SK-N-SH (cell line): ENCODE results near the gene SCGB3A1.

Source experiments
- CHD2 ChIP-seq: fragments of 150-350 bp; IDR thresholded peaks from 2 replicates; pipeline ENCODE4 v1.6.1; 2018; ENCODE audit warnings: low read length; ENCODE audit not compliant: partially characterized antibody
- CTCF ChIP-seq: fragments of 200-600 bp; sonication (generic); IDR thresholded peaks from 2 replicates; pipeline ENCODE4 v1.6.1; 2017; ENCODE audit warnings: antibody characterized with exemption, mild to moderate bottlenecking, moderate library complexity
- EP300 ChIP-seq, 2 experiments: IDR thresholded peaks; 2 replicates each; pipeline versions ENCODE4 v1.4.0 to v1.6.1; 2012; ENCODE audit warnings: borderline replicate concordance in 1 of 2, low read depth in 1 of 2, low read length in 1 of 2
- JUND ChIP-seq: IDR thresholded peaks from 2 replicates; pipeline ENCODE4 v1.4.0; 2012
- MAX ChIP-seq: IDR thresholded peaks from 2 replicates; pipeline ENCODE4 v1.4.0; 2012; ENCODE audit warnings: low read depth
- POLR2AphosphoS5 ChIP-seq: IDR thresholded peaks from 2 replicates; pipeline ENCODE4 v1.6.1; 2012; ENCODE audit warnings: low read depth, low read length
- REST ChIP-seq: IDR thresholded peaks from 2 replicates; pipeline ENCODE4 v1.6.1; 2012; ENCODE audit warnings: mild to moderate bottlenecking, low read depth, low read length, moderate library complexity
- RFX5 ChIP-seq: IDR thresholded peaks from 2 replicates; pipeline ENCODE4 v1.6.1; 2012; ENCODE audit warnings: mild to moderate bottlenecking, improper control_type of control experiment, low read length
- SIN3A ChIP-seq: IDR thresholded peaks from 2 replicates; pipeline ENCODE4 v1.6.1; 2012; ENCODE audit warnings: low read depth, mild to moderate bottlenecking, low read length, moderate library complexity, borderline replicate concordance
- SMC3 ChIP-seq: IDR thresholded peaks from 2 replicates; pipeline ENCODE4 v1.6.1; 2012; ENCODE audit warnings: low read depth, low read length, improper control_type of control experiment
- TAF1 ChIP-seq: IDR thresholded peaks from 2 replicates; pipeline ENCODE4 v1.6.1; 2012; ENCODE audit warnings: low read depth, mild to moderate bottlenecking, low read length, moderate library complexity, borderline replicate concordance
- TCF12 ChIP-seq: IDR thresholded peaks from 2 replicates; pipeline ENCODE4 v1.4.0; 2012
- USF1 ChIP-seq: IDR thresholded peaks from 2 replicates; pipeline ENCODE4 v1.4.0; 2012; ENCODE audit warnings: low read depth, borderline replicate concordance
- ZBTB33 ChIP-seq: IDR thresholded peaks from 2 replicates; pipeline ENCODE4 v1.4.0; 2012; ENCODE audit warnings: low read depth, borderline replicate concordance

GRCh38 chr5:180604271-180604670 is 13.0 kb upstream of the SCGB3A1 start:
- TF ChIP-seq CTCF = no peak
- no peak for TF ChIP-seq MAX
- TF ChIP-seq TCF12 = no peak
- TF ChIP-seq REST = no peak
- no peak for TF ChIP-seq POLR2AphosphoS5
- no peak for TF ChIP-seq ZBTB33
- TF ChIP-seq SIN3A = no peak
- TF ChIP-seq RFX5 = no peak
- no peak for TF ChIP-seq SMC3
- TF ChIP-seq EP300 (IDR thresholded peaks at IDR 0.05; ENCODE audit: borderline replicate concordance in 1 of 2, low read depth in 1 of 2, low read length in 1 of 2) = no peak
- no peak for TF ChIP-seq JUND
- TF ChIP-seq CHD2 = no peak
- TF ChIP-seq USF1 = no peak
- TF ChIP-seq TAF1 = no peak
